Nephron (organoid): ENCODE results near the gene OBSL1.
A peak's percentile ranks its signal among the peaks of the same experiment; 100 is the strongest.

Source experiments
- H3K27ac Mint-ChIP-seq, 3 experiments: 2 replicates each; pipeline ENCODE4 v1.8.0; 2020; ENCODE audit warnings: mixed read lengths in 3 of 3, mild to moderate bottlenecking in 2 of 3, moderate library complexity in 1 of 3
- H3K27me3 Mint-ChIP-seq: 2 replicates; pipeline ENCODE4 v1.8.0; 2021; ENCODE audit warnings: low read depth, mild to moderate bottlenecking, moderate library complexity, mixed read lengths
- H3K36me3 Mint-ChIP-seq: 2 replicates; pipeline ENCODE4 v1.8.0; 2020; ENCODE audit warnings: low read depth, mixed read lengths
- H3K4me1 Mint-ChIP-seq: 2 replicates; pipeline ENCODE4 v1.8.0; 2020; ENCODE audit warnings: mixed read lengths
- H3K4me3 Mint-ChIP-seq, 3 experiments: 2 replicates each; pipeline ENCODE4 v1.8.0; 2020; ENCODE audit warnings: mild to moderate bottlenecking in 3 of 3, mixed read lengths in 3 of 3, moderate library complexity in 2 of 3
- H3K9me3 Mint-ChIP-seq: 2 replicates; pipeline ENCODE4 v1.8.0; 2020; ENCODE audit warnings: mixed read lengths
- CTCF ChIP-seq, 3 experiments: fragments of 200-600 bp; sonication (generic); IDR thresholded peaks; one replicate each; pipeline ENCODE4 v1.5.0; 2021; ENCODE audit warnings: antibody characterized with exemption in 3 of 3; ENCODE audit not compliant: unreplicated experiment in 3 of 3

Gene OBSL1

DNA sequence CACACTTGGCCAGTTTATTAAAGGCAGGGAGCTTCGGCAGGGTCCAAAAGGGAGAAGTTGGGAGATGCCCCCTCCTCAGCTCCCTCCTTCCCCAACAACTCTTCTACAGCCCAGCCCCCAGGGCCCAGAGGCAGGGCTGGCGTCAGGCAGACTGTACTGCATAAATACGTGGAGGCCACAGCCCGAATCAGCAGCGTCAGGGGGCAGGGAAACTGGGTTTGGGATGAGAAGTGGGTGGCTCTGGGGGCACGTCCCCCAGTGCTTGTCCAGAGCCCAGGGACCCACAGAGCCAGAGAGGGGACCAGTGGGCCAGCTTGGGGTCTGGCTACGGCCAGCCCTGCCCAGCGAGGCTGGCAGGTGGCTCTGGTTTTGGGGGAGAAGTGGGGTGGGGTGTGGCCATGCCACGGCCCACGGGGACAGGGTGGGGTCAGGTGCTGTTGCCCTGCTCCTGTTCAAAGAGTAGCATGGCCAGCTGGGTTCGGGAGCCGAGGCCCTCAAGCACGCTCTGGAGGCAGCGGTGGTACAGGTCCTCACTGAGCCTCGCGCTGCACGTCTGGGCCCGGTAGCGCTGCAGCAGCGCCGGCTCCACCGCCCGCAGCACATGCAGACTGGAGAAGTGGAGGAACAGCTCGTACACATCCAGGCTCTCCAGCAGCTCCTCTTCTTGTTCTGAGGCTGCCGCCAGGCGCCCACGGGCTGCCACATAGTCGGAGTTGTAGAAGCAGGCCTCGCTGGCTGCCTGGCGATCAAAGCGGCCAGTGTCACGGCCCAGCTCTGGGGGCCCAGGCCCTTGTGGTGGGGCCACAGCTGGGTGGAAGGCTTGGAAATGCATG, 32.2 kb downstream of the OBSL1 start:
- no peaks in the 10 kb centered on the region for H3K9me3 Mint-ChIP-seq
- H3K4me3 Mint-ChIP-seq = peak overlapping the region; percentile 59 to 66 (median 63)
- H3K4me1 Mint-ChIP-seq = peaks cover 23% of the 10 kb centered on the region
- peaks cover 4% of the 10 kb centered on the region for H3K27me3 Mint-ChIP-seq
- peaks cover 12% of the 10 kb centered on the region for H3K36me3 Mint-ChIP-seq
- no peak for TF ChIP-seq CTCF (IDR thresholded peaks at IDR 0.05; ENCODE audit: unreplicated experiment in 3 of 3)
- H3K27ac Mint-ChIP-seq = peak overlapping the region; percentile 73 to 82 (median 80)

DNA sequence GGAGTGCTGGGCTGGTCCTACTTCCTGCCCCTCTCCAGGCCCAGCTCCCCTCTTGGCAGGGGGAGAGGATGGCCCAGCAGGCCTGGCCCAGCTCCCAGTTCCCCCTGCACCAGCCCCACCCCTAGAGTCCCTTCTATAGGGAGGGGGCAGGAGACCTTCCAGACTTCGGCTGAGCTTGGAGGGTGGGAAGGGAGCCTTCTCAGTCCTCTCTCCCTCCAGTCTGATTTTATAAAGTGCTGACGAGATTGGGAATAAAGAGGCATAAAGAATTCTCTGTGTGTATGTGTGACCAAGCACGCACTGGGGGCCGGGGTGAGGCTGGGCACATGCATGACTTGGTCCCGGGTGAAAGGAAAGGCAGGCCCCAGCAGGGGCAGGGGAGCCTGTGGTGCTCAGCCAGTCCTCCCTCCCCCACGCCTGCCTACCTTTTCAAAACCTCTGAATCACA, 32.8 kb downstream of the OBSL1 start:
- TF ChIP-seq CTCF (IDR thresholded peaks at IDR 0.05; ENCODE audit: unreplicated experiment in 3 of 3) = no peak
- peak overlapping the region; percentile 73 to 82 (median 80) for H3K27ac Mint-ChIP-seq
- peaks cover 22% of the 10 kb centered on the region for H3K4me1 Mint-ChIP-seq
- peaks cover 12% of the 10 kb centered on the region for H3K36me3 Mint-ChIP-seq
- H3K4me3 Mint-ChIP-seq = peak overlapping the region; percentile 59 to 66 (median 63)
- H3K27me3 Mint-ChIP-seq = peaks cover 4% of the 10 kb centered on the region
- no peaks in the 10 kb centered on the region for H3K9me3 Mint-ChIP-seq

DNA sequence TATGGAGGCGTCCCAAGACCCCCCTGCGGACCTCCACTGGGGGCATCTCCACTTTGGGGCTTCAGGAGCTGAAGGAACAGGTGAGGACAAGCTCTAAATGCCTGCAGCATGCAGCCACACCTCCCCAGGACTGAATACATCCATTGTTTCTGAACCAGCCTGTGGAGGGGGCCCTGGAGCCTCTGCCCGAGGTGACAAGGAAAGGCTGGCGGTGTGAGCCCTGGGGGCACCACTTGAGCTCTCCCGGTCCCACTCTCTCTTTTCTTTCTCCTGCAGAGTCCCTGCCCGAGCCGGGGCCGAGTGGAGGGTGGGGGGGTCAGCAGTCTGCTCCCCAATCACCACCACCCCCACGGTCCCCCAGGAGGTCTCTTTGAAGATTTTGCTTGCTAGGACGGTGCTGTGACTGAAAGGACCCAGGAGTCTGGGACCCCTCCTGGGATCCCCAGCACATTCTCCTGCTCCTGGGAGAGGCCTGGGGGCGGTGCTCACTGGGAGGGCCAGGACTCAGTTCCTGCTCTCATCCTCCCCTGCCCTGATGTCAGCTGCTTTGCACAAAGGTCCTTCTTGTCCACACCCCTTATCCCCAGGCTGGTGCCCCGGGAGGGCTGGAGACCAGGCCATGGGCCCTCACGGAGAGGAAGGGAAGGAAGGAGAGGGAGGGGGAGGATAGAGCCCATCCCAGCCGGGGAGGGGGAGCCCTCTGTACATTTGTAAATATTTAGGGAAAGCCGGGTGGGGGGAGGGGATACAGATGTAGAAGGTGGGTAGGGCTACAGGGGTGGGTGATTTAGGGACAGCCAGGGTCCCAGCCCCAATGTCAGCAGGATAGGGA, 33.5 kb downstream of the OBSL1 start:
- Mint-ChIP-seq H3K36me3 (peaks cover 12% of the 10 kb centered on the region), H3K27me3 (peaks cover 4% of the 10 kb centered on the region), H3K9me3 (no peaks in the 10 kb centered on the region), H3K4me1 (peaks cover 21% of the 10 kb centered on the region), H3K4me3 (no peak overlapping the region), H3K27ac (peak overlapping the region in 1 of 3 experiments; percentile 80)
- TF ChIP-seq CTCF (IDR thresholded peaks at IDR 0.05; ENCODE audit: unreplicated experiment in 3 of 3) = no peak

DNA sequence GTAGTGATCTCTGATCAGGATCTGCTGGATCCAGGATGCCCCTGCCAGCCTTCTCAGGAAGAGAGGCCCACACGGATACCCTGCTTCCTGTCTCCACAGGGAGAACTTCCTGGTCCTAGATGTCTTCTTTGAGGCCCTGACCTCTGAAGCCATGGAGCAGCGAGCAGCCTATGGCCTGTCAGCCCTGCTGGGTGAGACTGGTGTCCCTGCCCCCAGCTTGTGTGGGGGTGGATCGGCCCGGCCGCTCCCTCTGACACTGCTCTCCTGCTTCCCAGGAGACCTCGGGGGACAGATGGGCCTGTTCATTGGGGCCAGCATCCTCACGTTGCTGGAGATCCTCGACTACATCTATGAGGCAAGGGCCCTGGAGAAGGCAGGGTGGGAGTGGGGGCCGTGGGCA, 34.4 kb downstream of the OBSL1 start:
- Mint-ChIP-seq H3K4me3 (no peak overlapping the region), H3K27ac (no peak overlapping the region), H3K9me3 (no peaks in the 10 kb centered on the region), H3K27me3 (peaks cover 4% of the 10 kb centered on the region), H3K4me1 (peaks cover 12% of the 10 kb centered on the region), H3K36me3 (peaks cover 12% of the 10 kb centered on the region)
- TF ChIP-seq CTCF (IDR thresholded peaks at IDR 0.05; ENCODE audit: unreplicated experiment in 3 of 3) = no peak

DNA sequence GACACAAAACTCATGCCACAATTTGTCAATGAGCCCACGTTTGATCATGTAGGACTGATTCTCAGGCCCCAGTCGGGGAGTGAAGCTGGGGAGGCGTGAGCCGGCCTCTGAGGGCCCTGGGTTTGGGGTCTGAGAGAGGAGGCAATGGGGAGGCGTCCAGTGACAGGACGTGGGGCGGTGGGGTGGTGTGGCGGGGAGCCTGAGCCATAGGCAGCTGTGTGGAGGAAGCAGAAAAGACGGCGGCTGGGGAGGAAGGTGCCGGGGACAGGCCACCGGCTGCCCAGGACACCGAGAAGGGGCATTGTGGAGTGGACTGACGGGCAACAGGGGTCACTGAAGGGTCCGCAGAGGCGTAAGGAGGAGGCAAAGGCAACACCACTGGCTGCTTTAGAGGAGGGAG, 34.9 kb downstream of the OBSL1 start:
- TF ChIP-seq CTCF (IDR thresholded peaks at IDR 0.05; ENCODE audit: unreplicated experiment in 3 of 3) = no peak
- H3K36me3 Mint-ChIP-seq = peaks cover 11% of the 10 kb centered on the region
- no peaks in the 10 kb centered on the region for H3K9me3 Mint-ChIP-seq
- H3K4me3 Mint-ChIP-seq = no peak overlapping the region
- H3K4me1 Mint-ChIP-seq = peaks cover 12% of the 10 kb centered on the region
- peak overlapping the region in 1 of 3 experiments; percentile 26 for H3K27ac Mint-ChIP-seq
- H3K27me3 Mint-ChIP-seq = peaks cover 7% of the 10 kb centered on the region
